GM21825 (cell line): ENCODE data around the gene IRF2.

Source experiments
- ATAC-seq: cut with Tn5 transposase; IDR thresholded peaks from one replicate; pipeline ENCODE4 v1.9.1; 2021; ENCODE audit warnings: mild to moderate bottlenecking, moderate library complexity; ENCODE audit not compliant: unreplicated experiment

IRF2 gene

DNA sequence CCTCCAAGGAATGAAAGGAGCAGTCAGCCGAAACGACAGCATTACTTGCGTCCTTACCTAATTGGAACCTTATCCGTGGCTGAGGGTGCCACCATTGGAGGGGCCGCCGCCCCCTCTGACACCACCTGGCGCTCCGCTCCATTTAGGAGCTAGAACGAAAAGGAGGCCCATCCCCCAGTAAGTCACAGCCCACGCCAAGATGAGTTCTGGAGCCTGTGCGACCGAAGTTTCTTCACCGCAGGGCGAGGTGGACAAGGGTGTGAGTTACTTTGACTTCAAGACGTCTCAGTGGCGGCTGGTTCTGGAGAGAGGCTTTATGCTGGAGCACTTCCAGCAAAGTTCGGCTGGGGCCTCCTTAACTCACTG lies 729 bp upstream of the IRF2 start:
- peak; percentile 14 for ATAC-seq

DNA sequence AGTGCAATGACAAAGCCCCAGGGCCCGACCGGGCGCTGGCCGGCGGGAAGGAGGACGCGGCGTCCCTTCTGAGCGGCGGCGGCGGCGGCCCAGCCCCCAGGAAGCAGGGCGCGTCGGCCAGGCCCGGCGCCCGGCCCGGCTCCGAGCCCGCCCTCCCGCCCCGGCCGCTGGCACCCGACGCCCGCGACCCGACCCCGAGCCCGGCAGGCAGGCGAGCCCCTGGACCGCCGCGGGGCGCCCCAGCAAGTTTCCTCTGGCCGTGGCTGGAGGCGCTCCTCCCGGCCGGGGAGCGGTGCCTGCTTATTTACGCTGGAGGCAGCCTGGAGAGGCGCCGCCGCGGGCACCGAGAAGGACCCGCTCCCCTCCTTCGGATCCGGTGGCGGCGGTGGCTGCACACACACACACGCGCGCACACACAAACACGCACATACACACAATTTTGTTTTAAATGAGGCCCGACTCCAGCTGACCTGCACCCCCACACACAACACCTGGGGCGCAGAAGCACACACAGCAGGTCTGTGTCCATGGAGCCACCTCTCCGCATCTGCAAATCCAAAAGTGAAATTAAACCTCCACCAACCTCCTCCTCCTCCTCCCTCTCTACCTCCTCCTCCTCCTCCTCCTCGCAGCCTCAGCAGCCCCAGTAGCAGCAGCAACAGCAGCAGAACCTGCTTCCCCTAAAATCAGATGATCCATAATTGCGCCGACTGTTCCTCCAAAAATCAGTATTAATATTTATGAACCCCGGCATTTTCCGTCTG lies 669 bp downstream of the IRF2 start:
- peak; percentile 1 for ATAC-seq

DNA sequence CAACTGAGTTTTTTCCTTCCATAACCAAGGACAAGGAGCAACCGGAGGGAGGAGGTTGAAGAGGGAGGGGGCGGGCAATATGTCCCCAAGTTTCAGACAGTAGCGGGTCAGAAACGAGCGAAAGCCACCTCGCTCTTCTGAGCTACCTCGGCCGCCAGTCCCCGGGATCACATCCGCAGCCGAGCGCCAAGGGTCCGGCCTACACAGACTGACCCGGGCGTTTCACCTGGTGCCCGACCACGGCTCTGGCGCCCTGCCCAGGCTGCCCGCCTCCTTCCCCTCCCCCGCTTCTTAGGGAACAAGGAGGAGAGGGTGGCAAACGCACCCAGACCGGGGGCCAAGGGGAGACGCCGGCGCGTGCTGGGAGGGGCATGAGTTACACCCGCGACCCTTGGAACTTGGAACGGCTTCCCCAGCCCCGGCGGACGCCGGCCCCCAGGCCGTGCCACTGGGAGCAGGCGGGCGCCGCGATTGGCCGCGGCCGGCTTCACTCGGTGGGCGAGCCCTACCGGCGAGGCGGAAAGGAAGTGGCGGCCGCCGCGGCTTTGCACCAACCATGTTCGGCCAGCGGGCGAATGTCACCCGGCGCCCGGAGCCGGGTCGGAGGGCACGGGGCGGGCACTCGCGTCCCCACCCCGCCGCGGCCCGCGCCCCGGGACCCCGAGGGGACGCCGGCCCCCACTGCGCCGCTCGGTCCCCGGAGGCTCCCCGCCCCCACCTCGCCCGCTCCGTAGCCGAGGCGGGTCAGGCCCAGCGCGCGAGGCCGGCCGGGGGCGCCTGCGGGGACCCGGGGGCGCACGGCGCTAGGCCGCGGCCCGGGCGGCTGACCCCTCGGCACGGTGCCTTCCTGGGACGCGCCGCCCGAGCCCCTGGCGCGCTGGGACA lies 1.5 kb downstream of the IRF2 start:
- peak; percentile 31 for ATAC-seq

DNA sequence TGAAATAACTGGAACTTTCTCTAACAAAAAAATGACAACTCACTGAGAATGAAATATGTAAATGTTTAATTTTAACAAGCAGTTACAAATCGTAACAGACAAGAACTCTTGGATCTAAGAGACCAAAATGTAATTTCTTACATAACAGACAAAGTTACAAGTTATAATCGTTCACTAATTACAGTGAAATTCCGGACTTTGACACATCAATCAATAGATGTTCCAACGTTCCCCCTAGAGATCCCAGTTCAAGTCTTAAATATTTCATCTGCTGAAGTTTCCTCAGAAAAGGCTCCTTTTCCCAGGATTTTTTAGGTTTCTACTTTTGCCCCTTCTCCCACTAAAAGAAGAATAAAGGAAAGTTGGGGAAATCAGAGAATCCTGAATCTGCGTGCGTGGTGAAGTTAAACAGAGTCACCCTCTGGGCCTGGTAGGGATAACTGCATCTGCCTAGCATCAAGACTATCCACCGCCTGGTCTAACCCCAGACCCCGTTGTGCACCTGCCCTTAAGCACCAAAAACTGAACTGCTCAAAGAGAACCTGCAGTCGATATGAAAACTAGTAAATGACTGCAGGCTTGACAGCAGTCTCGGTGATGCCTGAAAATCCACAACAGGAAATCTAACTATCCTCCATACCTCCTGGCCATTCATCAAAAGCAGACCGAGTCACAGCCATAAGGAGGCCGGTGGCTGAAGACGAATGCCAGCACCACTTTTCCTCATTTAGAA lies 2.3 kb downstream of the IRF2 start:
- no peak for ATAC-seq

DNA sequence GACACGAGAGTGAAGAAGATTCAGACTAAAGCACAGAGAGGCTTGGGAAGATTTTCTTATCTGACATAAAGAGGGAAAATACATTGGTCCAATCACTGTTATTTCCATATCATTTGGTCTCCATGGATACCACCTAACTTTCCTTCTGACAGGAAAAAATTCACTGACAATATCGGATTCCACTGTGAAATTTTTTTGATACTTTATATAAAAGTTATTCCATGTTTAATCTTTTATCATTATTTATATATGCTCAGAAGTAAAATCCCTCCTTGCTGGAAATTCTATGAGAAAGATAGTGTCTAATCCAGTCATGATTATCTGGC lies 3.6 kb downstream of the IRF2 start:
- ATAC-seq: no peak

DNA sequence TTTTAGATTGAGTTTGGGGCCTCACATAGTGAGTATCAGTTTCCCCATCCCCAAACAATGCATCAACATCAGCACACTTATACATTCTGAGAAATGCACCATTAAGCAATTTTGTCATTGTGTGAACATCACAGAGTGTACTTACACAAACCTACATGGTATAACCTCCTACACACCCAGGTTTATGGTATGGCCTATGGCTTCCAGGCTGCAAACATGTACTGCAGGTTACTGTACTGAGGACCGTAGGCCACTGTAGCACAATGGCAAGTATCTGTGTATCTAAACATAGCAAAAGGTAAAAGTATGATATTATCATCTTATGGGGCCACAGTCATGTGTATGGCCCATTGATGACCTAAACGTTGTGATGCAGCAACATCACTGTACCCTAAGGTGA lies 7.7 kb downstream of the IRF2 start:
- ATAC-seq: no peak

DNA sequence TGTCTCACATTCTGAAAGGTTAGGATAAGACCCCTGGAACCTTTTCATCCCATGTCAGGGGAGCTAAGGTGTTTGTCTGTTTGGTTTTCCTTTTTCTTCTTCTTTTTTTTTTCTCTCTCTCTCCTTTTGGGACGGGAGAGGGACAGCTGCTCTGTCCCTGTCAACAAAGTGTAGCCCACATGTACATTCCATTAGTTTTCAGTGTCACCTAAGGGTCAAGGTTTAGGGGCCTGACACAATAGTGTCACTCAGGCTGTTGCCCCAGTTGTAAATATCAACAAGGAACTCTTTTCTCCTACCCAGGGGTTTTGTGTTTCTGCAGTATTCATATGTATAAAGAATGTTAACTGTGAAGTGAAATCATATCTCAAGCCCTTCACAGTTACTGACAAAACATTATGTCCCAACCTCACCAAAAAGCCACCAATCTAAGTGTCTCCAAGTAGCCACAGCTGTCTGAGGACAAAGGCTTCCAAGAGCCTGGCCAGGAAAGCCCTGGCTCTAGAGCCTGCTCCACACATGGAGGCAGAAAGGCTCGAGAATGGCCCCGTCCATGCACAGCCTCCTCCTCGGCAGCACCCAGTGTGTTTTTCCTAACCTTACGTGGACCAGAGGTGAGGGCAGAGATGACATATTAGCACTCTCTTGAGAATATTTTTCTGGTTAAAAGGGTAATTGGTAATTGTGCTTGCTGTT lies 9.4 kb downstream of the IRF2 start:
- ATAC-seq: no peak

DNA sequence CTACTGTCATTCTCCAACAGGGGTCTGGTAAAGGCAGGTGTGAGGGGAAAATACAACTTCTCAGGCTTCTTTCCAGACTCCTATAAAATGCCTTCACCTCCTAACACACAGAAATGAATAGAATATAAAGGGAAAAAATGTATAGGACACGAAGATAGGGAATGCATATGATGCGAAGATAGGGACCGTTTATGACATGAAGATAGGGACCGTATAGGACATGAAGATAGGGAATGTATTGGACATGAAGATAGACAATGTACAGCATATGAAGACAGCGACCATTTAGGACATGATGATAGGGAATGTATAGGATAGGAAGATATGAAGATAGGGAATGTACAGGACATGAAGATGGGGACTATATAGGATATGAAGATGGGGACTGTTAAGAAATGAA lies 10.5 kb downstream of the IRF2 start:
- no peak for ATAC-seq

DNA sequence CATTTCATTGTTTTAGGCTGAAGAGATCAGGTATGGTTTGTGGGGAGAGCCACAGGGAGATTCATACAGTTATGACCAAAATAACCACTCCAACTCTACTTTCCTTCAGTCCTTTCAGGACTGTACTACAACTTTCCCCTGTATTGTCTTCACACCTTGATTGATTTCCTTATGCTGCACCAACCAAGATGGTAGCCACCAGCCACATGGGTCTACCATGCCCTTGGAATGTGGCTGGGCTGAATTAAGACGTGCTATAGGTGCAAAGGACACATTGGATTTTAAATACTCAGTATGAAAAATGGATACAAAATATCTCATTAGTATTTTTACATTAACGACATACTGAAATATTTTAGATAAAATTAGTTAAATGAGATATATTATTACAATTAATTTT lies 11.2 kb downstream of the IRF2 start:
- no peak for ATAC-seq

DNA sequence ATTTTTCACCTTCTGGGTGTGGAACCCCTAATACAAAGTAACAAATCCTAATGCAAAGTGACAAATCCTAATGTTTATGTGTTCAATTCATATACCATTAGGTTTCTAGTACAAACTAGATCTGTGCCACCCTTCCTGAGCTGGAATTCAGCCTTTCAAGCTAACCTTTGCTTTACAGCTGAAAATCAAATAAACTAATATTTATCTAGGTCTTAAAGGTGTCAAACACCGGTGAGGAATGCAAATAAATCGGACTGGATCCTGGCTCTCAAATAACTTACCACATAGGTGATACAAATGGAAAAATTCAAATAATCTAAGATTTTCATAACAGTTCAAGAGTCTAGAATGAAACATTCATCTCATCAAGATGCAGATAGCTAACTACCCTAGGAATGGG lies 11.6 kb downstream of the IRF2 start:
- no peak for ATAC-seq

DNA sequence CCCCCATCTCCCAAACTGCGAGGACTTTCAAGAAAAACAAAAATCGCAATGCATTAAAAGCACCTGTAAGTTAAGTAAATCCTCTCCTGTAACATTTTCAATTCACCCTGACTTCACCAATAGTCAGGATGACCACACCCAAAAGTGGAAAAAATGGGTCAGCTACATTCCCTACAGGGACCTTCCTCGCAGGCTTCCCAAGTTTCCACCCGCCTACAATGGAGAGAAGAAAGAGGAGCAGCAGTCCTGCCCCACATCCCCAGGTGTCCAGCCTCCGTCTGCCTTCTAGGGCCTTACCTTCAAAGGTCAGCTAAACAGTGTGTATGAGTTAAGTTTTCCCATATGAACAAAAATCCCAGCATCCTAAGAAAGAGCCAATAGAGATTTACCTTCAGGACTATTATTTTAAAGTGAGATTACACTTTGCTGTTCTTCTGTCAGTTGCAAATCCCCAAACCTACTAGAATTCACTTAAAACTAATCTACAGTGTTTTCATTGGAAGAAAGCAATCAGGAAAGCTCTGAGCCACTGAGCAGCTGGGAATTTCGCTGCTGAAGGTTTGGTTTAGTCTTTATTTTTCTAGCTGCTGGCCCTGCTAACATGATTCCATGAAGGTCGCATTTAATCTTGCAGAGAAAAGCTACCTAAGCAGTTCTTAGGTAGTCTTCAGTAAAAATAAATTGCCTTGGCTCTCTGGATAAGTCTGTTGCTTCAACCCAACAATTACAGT lies 12.5 kb downstream of the IRF2 start:
- no peak for ATAC-seq

DNA sequence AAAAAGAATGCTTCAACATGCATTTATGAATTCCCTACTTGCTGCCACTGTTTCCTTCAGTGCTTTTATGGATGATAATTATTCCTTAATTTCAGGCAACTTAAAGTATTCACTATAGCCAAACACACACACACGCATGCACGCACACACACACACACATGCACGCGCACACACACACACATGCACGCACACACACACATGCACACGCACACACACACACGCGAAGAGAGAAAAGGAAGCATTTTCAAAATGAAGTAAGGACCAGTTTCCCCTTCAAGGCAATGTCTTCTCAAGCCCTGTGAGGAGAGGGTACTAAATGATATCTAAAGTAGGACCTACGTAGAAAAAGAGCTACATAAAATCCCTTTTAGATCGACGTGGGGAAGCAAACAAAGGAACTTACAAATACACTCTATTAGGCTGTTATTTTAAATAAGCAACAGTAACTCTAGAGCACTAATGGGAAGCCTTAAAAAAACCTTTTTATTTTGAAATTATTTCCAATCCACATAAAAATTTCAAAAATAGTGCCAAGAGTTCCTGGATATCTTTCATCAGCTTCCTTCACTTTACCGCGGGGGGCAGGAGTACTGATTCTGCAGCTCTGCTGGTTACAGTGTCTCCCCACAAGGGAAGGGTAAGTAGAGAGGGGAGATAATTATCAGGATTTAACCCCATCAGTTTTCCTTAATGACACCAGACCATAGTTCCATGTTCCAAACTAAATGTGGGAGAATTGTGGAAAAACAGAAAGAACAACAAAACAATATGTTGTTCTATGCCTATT lies 13.7 kb downstream of the IRF2 start:
- no peak for ATAC-seq

DNA sequence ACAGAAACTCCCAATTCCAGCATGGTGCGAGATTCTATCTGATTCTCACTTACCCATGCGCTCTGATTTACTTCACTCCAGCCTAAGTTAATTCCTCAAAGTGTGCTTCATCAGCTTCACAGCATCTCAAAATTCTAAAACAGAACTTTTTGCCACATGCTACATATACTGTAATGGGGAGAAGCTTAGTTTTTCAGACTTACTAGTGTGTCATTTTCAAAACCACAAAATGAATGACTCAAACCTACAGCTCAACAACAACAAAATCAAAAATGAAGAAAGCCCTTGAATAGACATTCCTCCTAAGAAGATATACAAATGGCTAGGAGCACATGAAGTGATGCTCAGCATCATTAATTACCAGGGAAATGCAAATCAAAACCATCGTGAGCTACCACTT lies 14.9 kb downstream of the IRF2 start:
- no peak for ATAC-seq

DNA sequence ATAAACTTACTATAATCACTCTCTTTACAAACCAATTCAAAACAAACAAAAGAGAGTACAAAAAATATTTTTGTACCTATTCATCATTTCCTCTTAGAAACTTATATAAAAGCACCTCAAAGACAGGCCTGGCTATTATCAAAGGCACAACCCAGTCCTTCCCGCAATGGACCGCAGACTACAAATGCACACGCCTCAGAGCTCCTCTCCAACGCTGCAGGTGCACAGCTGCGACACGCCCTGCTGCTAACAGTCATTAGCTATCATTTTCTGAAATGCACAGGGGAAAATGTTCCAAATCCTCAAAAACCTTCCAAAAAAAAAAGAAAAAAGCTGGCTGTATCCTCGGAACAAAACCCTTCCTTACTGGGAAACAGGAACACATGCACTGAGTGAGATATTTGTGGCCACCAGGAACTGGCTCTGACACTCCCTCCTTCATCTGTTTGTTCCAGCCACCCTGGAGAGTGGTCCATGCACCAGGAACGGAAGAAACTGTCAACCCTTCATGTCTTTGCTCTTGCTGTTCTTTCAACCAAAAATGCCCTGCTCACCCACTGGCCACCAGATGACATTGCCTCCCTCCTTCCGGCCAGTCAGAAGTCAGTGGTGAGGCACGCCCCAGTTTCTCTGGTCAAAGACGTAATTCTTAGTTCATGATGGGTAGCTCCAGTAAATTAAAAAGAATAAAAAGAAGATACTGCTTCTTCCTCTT lies 16.7 kb downstream of the IRF2 start:
- ATAC-seq: no peak

DNA sequence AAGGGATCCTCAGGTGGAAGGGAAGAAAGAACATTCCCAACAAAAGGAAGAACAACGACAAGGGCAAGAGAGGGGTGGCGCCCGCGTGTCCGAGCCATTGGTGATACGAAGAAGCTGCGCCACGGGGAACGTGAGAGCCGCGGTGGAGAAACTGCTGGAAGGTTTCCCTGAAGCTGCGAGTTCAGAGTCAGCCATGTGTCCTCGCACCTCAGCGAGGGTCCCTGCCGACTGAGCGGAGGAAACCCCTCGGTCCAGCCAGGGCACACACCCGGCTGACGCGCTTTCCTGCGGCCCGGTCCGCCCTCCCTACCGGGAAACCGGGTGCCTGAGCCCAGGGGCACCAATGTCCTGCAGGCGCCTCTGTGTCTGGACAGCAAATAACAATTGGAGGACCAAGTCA lies 18.0 kb downstream of the IRF2 start:
- ATAC-seq: no peak

DNA sequence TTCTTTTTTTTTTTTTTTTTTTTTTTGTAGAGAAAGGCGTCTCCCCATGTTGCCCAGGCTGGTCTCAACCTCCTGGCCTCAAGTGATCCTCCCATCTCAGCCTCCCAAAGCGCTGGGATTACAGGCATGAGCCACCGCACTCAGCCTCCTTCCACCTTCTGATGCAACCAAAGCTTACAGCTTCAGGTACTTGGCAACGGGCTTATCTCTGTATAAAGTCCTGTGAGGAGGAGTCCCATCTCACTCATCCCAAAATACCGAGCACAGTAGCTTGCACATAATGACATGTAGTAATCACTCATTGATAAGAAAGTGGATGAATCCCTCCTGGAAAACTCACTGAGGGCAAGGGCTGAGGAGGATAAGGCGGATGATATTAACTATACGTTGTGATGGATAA lies 19.1 kb downstream of the IRF2 start:
- ATAC-seq: no peak

DNA sequence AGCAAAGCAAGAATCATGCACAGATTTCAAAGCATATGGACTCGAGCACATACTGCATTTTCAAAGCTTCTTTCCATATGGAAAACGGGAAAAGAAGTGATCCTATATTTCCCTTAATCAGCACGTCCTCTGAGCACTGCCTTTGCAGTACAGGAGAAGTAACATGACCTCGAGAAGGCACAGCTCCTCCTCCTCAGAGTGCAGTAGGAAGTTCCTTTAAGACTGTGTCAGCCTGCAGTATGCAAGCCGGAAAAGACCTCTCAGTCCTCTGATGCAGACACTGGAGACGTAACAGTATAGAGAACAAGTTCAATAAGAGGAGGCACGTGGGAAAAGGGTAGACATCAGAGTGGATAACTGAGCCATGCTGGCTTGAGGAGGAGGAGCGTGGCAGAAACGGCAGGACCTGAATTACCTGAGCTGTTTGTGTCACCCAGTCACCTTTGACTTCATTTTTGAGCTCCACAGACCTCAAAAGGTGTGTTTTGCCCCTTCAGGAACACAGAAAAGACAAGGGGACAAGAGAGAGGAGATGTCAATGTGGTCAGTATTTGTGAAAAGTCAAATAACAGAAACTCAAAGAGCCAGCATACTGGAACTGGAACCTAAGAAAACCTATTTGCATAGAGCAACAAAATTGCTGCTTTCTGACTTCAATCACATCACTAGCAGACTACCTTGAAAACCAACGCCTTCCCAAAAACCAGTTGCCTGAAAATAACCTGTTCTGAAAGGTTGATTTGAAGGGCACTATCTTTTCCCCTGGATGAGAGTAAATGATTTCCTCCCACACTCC lies 20.8 kb downstream of the IRF2 start:
- ATAC-seq: peak; percentile 69

DNA sequence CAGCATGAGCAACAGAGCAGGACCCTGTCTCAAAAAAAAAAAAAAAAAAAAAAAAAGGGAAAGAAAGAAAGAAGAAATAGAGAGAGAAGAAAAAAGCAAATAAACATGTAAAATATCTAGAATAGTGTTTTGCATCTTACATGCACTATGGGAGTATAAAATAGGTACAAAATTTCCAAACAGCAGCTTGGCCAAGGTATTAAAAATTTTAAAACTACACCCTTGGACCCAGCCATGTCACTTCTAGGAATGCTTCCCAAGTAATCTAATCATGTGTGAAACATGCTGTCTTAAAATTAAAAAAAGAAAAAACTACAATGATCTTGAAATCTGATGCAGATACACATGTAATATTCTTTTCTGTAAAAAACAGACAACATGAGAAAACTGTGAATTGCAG lies 21.6 kb downstream of the IRF2 start:
- no peak for ATAC-seq
